HG03520 (cell line): Measurements from ENCODE around the gene GABBR2.

Experiments
- ATAC-seq: cut with Tn5 transposase; IDR thresholded peaks from one replicate; pipeline ENCODE4 v1.9.1; 2021; ENCODE audit warnings: mild to moderate bottlenecking, moderate library complexity; ENCODE audit not compliant: unreplicated experiment

Gene GABBR2

DNA sequence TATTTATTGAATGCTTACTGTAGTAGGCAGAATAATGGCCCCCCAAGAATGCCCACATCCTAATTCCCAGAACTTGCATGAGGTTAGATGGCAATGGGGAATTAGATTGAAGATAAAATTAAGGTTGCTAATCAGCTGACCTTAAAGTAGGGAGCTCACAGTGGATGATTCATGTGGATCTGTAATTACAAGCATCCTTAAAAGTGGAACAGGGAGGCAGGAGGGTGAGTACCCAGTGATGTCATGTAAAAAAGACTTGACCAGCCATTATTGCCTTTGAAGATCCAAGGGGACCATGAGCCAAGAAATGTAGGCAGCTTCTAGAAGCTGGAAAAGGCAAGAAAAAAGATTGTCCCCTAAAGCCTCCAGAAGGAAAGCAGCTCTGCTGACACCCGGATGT is 71.4 kb downstream of the GABBR2 start:
- ATAC-seq = no peak

DNA sequence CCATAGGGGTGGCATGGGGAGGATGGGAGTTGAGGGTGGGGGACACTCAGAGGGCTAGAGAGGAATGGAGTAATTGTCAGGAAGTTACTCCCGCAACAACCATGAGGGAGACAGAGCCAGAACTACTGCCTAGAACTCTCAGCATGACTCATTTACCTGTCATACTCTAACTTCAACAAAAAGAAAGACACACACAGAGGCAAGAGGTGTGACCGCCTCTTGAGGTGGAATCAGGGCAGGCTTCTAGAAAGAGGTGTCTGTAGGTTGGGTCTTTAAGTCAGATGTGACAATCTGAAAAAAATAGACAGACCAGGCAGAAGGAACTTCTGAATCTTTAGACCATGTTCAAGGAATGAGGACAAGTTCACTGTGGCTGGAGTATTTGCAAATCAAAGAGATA is 73.4 kb downstream of the GABBR2 start:
- ATAC-seq = no peak

DNA sequence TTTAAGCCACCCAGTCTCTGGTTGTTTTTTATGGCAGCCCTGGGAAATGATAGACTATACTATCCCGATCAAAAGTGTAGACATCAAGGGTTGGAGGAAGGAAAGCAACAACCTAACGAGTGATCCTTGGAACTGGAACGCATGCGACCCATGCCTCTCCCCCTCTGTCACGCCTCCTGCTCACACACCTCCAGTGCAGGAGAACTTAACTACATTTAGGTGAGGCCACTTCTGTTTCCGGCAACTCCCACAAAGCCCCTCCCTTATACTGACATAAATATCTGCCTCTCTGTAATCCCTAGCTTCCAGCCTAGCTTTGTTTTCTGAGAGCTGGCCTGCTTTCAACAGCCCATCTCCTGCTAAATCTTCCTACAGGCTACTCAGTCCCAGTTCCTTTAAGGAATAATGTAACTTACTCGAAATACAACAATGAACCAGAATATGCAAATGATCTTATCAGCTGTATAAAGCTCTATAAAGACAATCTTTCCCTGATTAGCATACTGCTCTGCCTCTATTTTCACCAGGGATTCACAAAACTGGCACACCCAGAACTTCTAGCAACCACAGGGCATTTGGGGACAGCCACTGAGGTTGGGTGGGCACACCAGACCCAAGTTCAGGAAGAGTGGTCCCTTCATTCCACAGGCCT is 73.9 kb downstream of the GABBR2 start:
- no peak for ATAC-seq

DNA sequence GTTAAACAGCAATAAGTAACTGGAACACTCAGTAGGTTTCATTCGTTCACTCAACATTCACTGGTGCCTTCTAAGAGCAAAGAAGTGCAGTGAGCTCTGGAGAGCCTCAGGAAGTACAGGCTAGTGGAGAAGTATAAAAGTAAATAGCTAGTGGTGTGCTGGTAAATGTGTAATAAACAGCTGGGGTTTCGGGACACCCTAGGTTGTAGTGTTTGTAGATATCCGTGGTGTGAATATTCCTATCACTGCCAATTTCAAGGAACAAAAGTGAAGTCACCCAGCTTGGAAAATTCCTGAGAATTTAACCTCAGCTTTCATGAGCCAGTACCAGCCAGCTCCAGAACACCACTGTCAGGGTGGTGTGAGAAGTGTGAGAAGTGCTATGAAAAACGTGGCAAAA is 75.9 kb downstream of the GABBR2 start:
- no peak for ATAC-seq

DNA sequence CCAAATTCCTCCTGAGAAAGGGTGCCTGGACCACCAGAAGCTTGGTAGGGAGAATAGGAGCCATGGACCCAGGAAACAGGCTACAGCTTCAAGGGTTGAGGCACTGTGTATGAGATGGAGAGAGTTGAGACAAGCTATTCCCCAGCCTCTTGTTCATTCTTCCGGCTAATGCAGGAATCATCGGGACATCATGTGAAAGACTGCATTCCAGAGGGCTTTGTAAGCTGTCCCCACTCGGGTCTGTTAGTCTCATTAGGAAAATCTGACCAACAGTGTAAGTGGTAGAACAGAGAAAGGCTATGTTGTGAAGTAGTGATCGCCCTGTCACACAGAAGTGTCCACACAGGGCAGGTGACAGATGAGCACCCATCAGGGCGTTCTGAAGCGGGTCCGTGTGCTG is 81.4 kb downstream of the GABBR2 start:
- ATAC-seq = no peak

DNA sequence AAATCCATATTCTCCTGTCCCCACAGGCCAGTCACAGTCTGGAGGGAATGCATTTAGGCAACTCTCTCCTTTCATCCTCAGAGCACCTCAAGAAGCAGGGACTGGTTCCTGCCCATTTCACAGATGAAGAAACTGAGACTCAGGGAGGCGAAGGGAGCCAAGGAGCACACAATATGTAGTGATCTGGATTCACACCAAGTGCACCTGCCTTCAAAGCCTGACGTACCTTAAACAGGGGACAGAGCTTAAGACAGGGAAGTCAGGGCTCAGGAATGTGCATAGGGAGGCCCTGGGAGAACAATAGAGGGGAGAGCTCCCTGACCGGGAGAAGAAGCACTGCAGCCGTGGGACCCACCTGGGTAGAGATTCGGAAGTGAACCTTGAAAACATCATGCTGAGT is 83.0 kb downstream of the GABBR2 start:
- no peak for ATAC-seq

DNA sequence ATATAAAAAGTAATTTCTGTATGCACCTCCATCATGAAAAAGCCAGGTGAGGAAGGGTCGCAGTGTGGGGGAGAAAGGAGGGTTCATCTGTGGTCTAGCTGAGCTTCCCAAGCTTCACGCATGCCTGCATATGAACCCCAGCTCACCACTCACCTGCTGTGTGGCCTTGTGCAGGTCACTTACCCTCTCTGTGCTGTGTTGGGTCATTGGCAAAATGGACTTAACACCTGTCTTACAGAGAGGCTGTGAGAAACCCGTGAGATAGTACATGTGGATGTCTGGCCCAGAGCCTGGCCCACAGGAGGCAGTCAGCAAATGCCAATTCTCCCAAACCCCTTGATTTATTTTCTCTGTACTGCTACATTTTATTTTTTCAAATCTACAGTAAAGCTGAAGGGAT is 88.9 kb downstream of the GABBR2 start:
- no peak for ATAC-seq

DNA sequence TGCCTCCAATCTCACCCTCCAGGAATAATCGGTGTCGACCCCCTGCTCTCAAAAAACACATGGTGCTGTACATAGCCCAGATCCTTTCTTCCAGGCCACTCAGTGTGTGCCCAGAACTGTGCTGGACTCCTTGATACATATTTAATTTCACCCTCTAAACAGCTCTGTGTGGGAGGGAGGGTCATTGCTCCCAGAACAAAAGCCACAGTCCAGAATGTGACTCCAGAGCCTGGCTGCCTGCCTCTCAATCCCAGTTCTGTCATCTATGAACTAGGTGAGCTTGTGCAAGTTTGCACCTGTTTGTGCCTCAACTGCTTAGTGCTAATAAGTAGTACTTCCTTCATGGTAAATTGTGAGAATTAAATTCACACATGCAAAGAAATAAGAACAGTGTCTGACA is 93.1 kb downstream of the GABBR2 start:
- ATAC-seq = no peak

DNA sequence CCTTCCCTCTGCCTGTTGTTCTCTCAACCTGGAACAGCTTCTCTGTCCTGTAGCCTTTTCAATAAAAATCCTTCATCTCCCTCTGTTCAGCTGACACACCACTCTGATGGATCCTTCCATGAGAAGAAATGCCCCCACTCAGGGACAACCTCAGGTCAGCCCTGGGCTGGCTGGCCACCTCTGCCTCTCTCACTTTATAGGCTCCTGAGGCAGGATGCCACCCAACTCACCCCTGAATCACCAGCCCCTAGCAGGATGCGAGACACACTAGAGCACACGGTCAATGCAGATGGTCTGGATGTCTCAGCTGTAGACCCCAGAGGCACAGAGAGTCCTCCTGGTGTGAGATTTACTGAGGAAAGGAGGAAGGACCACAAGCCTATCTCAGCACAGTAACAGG is 93.8 kb downstream of the GABBR2 start:
- no peak for ATAC-seq

DNA sequence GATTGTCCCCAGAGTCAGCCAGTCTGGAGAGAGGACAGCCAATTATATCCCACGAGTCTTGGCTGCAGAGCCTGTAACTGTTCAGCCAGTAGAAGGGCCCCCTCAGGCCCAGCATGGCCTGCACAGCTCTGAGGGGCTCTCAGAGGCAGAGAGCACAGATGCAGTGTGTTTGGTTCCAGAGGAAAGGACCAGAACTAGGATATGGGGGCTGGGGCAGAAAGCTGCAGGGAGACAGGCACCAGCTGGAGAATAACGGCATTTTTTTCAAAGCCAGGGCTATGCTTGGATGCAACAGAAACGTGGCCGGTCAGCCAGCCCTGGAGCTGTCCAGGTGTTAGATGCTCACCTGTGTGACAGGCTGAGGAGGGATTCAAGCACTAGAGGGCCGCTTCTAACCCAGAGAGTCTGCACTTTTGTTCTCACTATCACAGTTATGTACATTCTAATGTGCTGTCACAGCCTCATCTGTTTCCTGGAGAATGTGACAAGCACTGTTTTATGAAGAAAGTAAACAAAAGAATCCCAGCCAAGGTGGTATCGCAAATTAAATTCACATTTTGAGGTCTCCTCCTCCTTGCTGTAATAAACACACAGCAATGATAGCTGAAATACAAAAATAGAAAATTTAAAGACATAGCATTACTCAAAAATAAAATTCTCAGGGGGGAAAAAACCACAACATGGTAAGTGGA is 96.5 kb downstream of the GABBR2 start:
- no peak for ATAC-seq

DNA sequence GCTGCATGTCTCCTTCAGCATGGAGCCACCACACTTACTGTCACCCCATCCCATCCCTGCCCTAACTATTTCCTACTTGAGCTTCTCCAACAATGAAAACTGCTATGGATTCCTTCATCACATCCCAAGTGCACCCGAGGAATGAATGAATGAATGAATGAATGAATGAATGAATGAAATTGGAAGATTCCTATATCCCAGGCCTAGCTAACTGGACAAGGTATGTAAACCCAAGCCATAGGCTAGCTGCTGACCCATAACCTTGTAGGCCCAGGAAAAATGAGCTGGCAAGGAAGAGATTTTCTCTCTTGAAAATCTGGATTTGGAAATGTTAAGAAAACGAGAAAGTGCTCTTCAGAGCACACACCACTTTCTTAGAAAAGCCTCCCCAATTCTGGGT is 97.4 kb downstream of the GABBR2 start:
- no peak for ATAC-seq

DNA sequence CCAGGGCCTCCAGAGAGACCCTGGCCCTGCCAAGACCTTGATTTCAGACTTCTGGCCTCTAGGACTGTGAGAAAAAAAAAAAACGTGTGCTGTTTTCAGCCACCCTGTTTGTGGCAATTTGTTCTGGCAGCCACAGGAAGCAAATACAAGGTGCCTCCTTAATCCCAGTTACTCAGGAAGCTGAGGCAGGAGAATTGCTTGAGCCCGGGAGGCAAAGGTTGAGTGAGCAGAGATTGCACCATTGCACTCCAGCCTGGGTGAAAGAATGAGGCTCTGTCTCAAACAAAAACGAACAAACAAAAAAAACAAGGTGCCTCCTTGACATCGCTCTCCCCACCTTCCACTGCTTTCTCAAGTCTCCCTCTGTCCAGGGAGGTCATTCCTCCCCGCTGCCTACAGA is 98.0 kb downstream of the GABBR2 start:
- ATAC-seq = no peak

DNA sequence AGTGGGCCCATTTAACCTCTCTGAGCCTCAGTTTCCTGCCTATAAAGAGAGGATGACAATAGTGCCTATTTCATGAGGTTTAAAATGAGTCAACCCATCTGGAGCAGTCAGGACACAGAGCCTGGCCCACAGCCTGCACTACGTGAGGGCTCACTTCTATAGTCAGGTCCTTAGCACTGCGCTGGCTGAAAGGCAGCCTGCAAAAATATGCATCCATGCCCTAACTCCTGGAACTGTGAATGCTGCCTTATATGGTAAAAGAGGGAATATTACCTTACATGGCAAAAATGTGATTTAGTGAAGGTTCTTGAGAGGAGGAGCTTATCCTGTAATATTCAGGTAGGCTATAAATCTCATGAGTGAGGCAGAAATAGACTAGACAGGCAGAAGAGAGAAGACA is 98.5 kb downstream of the GABBR2 start:
- no peak for ATAC-seq

DNA sequence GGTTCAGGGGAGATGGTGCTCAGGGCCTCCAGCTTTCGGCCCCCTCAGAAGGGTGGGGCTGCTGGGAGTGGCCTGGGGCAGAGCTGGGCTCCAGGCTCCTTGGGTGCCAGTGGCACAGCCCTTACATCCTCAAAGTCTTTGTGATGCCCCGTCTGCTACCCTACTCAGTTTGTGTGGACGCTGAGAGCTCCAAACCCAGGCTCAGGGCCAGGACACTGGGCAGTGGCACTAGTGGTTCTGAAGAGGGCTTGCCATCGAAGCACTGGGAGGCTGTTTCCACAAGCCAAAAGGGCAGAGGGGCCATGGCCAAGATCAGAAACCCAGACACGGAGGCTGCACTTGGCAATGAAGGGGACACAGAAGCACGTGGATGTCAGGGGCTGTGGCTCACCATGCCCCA is 99.1 kb downstream of the GABBR2 start:
- no peak for ATAC-seq

DNA sequence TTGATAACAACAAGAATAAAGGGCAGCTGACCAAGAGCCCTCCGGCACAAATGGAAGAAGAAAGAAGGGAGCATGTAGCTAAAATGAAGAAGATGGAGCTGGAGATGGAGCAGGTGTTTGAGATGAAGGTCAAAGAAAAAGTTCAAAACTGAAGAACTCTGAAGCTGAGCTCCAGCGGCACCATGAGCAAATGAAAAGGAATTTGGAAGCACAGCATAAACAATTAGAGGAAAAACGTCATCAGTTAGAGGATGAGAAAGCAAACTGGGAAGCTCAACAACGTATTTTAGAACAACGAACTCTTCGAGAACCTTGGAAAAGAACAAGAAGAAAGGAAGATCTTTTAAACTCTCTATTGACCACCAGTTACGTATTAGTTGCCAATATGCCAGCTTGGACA is 100.9 kb downstream of the GABBR2 start:
- no peak for ATAC-seq

DNA sequence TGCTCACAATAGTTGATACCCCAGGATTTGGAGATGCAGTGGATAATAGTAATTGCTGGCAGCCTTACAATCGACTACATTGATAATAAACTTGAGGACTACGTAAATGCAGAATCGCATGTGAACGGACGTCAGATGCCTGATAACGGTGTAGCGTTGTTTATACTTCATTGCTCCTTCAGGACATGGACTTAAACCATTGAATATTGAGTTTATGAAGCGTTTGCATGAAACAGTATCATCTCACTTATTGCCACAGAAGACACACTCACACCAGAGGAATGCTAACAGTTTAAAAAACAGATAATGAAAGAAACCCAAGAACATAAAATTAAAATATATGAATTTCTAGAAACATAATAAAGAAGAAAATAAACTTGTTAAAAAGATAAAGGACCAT is 101.6 kb downstream of the GABBR2 start:
- ATAC-seq = no peak

DNA sequence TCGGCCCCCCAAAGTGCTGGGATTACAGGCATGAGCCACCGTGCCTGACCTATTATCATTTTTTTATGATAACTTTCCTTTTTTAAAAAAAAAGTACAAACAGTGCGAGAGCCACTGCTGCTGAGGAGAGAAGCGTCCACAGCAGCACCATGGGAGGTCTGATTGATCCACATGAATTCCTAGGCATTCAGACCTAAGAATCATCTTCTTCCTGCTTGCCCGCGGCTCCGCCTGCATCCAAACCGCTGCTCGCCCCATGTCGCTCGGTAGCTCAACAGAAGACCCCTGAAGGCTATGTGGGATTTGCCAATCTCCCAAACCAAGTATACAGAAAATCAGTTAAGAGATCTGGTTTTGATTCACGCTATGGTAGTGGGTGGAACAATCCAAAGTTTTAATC is 102.0 kb downstream of the GABBR2 start:
- ATAC-seq = no peak

DNA sequence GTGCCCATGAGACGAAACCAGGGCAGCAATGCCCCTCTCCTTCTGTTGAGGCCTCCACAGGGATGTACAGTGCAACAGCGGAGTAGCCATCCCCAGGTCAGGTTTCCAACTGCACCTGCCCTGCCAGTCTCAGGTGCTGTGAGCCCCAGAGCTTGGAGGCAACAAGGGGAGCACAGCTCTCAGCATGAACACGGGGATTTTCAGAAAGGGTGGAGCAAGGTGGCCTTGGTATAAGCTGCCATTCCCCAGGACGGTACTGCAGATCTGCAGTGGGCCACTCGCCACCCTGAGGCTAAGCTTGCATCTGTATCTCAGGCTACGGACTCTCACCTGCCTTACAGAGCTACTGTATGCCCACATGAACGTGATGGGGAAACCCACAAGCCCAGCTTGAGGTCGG is 103.6 kb downstream of the GABBR2 start:
- ATAC-seq = no peak

DNA sequence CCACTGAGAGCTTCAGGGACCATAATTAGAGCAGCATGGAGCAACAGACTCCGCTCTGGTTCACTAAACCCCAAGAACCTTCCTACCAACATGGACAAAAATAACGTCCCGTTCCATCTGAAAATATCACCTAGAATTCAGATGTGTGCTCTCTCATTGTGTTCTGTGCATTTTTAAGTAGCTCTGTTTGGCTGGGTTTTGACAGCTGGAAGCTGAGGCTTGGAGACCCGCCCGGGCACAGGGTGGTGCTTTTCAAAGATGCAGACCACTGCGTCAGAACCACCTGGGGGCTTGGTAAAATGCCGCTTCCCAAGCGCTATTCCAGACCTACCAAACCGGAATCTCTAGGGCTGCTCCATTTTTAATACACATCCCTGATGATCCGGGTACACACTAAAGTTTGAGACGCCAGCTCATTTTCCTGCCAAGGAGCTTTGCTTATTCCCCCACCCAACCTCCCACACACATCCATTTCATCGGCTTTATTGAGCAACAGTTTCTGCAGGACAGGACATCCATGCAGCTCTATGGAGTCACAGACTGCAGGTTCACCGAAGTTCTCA is 104.8 kb downstream of the GABBR2 start:
- no peak for ATAC-seq

DNA sequence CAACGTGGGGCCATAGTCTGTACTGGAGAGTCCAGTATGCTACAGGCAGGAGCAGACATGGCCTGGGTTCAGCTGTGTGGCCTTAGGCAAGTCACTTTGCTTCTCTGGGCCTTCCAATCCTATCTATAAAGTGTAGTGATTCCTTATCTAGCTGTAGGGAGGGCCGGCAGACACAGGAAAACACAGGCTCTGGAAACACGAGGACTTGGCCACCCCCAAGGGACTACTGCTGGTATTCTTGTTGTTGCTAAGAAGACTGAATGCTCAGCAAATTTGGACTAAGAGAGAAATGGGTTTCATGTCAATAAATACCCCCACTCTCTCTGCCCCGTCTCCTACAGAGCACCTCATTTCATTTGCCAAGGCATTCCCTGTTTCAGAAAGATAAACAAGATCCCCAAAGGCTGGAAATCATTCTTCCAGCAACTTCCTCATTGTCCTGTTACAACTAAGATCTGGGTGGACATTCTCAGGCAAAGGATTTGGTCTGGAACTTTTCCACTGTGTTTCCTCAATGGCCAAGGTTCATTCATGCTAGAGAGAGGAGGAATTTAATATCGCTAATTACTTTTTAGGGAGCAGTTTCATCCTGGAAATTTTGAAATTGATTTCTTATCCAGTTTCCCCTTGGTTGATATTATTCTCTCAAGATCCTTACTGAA is 105.8 kb downstream of the GABBR2 start:
- ATAC-seq = no peak

DNA sequence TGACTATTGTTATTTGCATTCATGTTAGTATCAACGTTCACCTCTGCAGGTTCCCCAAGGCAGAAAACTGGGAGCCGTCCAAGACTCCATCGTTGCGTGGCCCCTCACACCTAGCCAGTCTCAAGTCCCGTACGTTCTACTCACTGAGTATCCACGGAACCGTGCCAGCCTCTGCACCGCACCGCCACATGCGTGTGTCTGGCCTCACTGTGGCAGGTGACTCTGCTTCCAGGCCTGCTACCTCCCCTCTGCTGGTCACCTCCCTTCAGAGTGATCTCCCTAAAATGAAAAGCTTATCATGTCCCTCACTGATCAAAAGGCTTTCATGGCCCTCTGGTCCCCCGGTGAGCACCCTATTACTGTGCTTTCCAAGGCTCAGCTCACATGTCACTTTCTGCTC is 108.1 kb downstream of the GABBR2 start:
- no peak for ATAC-seq

DNA sequence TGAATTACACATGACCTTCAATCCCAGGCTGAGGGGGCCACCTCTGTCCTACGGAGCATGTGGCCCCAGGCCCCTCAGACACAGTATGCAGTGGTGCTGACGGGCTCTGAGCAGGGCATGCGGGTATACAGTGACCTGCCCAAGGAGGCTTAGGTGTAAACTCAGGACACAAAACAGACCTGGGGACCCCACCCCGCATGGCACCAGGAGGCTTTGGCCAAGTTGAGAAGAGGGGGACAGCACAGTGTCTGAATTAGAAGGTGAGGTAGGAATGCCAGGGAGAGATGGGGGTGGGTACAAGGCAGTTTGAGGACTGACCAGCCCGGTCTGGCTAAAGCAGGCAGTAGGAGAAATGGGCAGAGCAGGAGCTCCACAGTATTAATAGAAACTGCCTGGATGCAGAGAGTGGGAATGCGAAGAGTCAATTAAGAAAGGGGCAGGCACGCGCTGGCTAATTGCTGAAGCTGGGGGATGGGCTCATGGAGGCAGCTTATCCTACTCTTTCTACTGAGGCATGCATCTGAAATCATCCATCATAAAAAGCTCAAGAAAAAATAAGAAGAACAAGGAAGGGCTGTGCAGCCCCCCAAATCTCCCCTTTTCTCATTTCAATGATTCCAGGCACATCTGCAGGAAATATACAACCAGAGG is 109.0 kb downstream of the GABBR2 start:
- no peak for ATAC-seq
